SK-N-SH treated with all-trans-retinoic acid at 6 μM for 48 hours (cell line): ENCODE data around the gene ARHGAP22.

Experiments used
- ATAC-seq: fragments of 200-7000 bp; cut with Tn5 transposase; 3 replicates; pipeline ENCODE4 v1.9.1; 2020; ENCODE audit warnings: mild to moderate bottlenecking, moderate library complexity
- ARNTL ChIP-seq: fragments of 450-650 bp; formaldehyde crosslinking; IDR thresholded peaks from 2 replicates; pipeline ENCODE4 v1.5.0; 2020; ENCODE audit warnings: low read depth, mild to moderate bottlenecking, moderate library complexity, borderline replicate concordance
- BACH2 ChIP-seq: fragments of 250-450 bp; sonication (Bioruptor Pico); IDR thresholded peaks from 2 replicates; pipeline ENCODE4 v1.9.0; 2021; ENCODE audit warnings: mild to moderate bottlenecking, borderline replicate concordance
- ESRRG ChIP-seq: fragments of 250-450 bp; sonication (Bioruptor Pico); IDR thresholded peaks from 2 replicates; pipeline ENCODE4 v1.6.1; 2021; ENCODE audit warnings: mild to moderate bottlenecking
- GLIS3 ChIP-seq: fragments of 250-450 bp; sonication (Bioruptor Pico); IDR thresholded peaks from 2 replicates; pipeline ENCODE4 v1.5.0; 2020; ENCODE audit warnings: mild to moderate bottlenecking, moderate library complexity
- ISL1 ChIP-seq: fragments of 250-450 bp; sonication (Bioruptor Pico); IDR thresholded peaks from 2 replicates; pipeline ENCODE4 v2.1.2; 2022; ENCODE audit warnings: mild to moderate bottlenecking, moderate library complexity
- OSR1 ChIP-seq: fragments of 250-450 bp; sonication (Bioruptor Pico); IDR thresholded peaks from 2 replicates; pipeline ENCODE4 v1.8.0; 2022; ENCODE audit warnings: moderate library complexity, mild to moderate bottlenecking, inconsistent platforms
- PPARA ChIP-seq: fragments of 250-450 bp; sonication (Bioruptor Pico); IDR thresholded peaks from 2 replicates; pipeline ENCODE4 v1.5.0; 2020; ENCODE audit warnings: mild to moderate bottlenecking, borderline replicate concordance
- RARB ChIP-seq: fragments of 250-450 bp; sonication (Bioruptor Pico); IDR thresholded peaks from 2 replicates; pipeline ENCODE4 v1.8.0; 2021; ENCODE audit warnings: mild to moderate bottlenecking, moderate library complexity
- SNAI2 ChIP-seq: fragments of 250-450 bp; sonication (Bioruptor Pico); IDR thresholded peaks from 2 replicates; pipeline ENCODE4 v1.5.0; 2020; ENCODE audit warnings: mild to moderate bottlenecking, moderate library complexity
- TCF4 ChIP-seq: fragments of 250-450 bp; sonication (Bioruptor Pico); IDR thresholded peaks from 2 replicates; pipeline ENCODE4 v1.8.0; 2021; ENCODE audit warnings: mild to moderate bottlenecking, moderate library complexity, borderline replicate concordance
- TOX ChIP-seq: fragments of 250-450 bp; sonication (Bioruptor Pico); IDR thresholded peaks from 2 replicates; pipeline ENCODE4 v1.8.0; 2021; ENCODE audit warnings: mild to moderate bottlenecking, moderate library complexity, borderline replicate concordance
- ZC3H10 ChIP-seq: fragments of 250-450 bp; sonication (Bioruptor Pico); IDR thresholded peaks from 2 replicates; pipeline ENCODE4 v1.5.1; 2021; ENCODE audit warnings: mild to moderate bottlenecking, moderate library complexity
- ZFP3 ChIP-seq: fragments of 250-450 bp; sonication (Bioruptor Pico); IDR thresholded peaks from 2 replicates; pipeline ENCODE4 v1.5.0; 2020; ENCODE audit warnings: mild to moderate bottlenecking, moderate library complexity
- ZFP30 ChIP-seq: fragments of 450-650 bp; formaldehyde crosslinking; IDR thresholded peaks from 2 replicates; pipeline ENCODE4 v1.5.0; 2022; ENCODE audit warnings: mild to moderate bottlenecking, moderate library complexity
- ZNF565 ChIP-seq: fragments of 450-650 bp; formaldehyde crosslinking; conservative IDR thresholded peaks from 2 replicates; pipeline ENCODE4 v1.5.0; 2020; ENCODE audit warnings: low read depth, mild to moderate bottlenecking, moderate library complexity
- ZNF8 ChIP-seq: fragments of 450-650 bp; formaldehyde crosslinking; IDR thresholded peaks from 2 replicates; pipeline ENCODE4 v1.5.0; 2020; ENCODE audit warnings: mild to moderate bottlenecking, moderate library complexity
- TF ChIP-seq, protein P1 (sequence below): fragments of 250-450 bp; sonication (Bioruptor Pico); IDR thresholded peaks from 2 replicates; pipeline ENCODE4 v1.5.1; 2021; ENCODE audit warnings: mild to moderate bottlenecking, moderate library complexity
- TF ChIP-seq, protein P2 (sequence below): fragments of 250-450 bp; sonication (Bioruptor Pico); IDR thresholded peaks from 2 replicates; pipeline ENCODE4 v1.8.0; 2020; ENCODE audit warnings: mild to moderate bottlenecking, moderate library complexity, borderline replicate concordance
- TF ChIP-seq, protein P3 (sequence below): fragments of 250-450 bp; sonication (Bioruptor Pico); IDR thresholded peaks from 2 replicates; pipeline ENCODE4 v1.8.0; 2021; ENCODE audit warnings: low read depth, mild to moderate bottlenecking, moderate library complexity, borderline replicate concordance

ARHGAP22 gene

DNA sequence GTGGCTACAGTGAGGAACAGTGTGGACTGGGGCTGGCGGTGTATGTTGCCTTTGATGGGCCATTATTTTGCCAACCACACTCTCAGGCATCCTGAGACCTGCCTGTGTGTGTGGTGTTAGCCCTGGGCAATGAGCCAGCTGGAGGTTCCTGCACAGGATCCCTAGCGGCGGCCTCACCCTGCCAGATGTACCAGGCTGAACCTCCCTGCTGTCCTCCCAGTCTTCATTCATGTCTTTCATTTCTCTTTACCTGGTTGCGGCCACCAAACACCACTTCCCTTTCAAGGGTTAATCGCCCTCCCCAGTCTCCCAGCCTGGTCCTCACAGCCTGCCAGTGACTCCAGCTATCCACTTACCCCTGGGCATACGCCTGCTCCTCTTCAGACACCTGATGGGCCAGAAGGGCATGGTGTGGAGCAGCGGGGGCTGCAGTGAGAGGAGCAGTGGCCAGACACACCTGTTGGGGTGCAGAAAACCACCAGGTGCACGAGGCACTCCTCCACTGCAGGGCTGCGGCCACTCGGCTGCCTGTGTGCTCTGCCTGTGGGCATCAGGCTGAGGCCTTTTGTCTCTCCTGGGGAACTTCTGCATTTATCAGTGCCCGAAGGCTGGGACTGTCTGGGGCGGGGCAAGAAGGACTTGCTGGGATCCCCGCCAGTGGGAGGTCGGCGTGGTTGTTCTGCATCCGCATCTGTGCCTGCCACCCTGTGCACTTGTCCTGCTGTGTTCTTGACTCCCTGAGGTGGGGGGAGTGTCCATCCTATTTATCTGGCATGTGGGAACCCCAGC is 111.6 kb downstream of the ARHGAP22 start (continued):
- TF ChIP-seq ZNF565 (CRISPR knock-in tag) = no peak

DNA sequence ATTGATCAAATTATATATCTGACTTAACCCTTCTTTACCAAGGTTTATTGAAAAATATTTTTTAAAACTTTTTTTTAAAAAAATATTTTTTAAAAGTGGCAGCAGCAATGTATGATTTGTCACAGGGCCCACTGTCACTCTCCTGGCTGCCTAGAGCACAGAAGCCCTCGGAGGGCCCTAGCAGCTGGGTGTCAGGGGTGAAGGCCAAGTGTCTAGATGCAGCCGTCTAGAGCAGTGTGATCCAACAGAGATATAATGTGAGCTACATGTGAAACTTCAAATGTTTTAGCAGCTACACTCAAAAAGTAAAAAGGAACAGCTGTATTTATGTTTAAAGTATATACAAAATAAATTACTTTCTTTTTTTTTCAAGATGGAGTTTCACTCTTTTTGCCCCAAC is 112.7 kb downstream of the ARHGAP22 start:
- no peak for ATAC-seq
- TF ChIP-seq TOX (CRISPR knock-in tag) (no peak), SNAI2 (no peak), RARB (no peak), ISL1 (no peak), GLIS3 (CRISPR knock-in tag) (no peak), ZFP30 (no peak), PPARA (CRISPR knock-in tag) (no peak), ARNTL (CRISPR knock-in tag) (no peak), ZNF565 (CRISPR knock-in tag) (no peak), OSR1 (CRISPR knock-in tag) (no peak), ZFP3 (no peak)
- TF ChIP-seq, protein P1, sequence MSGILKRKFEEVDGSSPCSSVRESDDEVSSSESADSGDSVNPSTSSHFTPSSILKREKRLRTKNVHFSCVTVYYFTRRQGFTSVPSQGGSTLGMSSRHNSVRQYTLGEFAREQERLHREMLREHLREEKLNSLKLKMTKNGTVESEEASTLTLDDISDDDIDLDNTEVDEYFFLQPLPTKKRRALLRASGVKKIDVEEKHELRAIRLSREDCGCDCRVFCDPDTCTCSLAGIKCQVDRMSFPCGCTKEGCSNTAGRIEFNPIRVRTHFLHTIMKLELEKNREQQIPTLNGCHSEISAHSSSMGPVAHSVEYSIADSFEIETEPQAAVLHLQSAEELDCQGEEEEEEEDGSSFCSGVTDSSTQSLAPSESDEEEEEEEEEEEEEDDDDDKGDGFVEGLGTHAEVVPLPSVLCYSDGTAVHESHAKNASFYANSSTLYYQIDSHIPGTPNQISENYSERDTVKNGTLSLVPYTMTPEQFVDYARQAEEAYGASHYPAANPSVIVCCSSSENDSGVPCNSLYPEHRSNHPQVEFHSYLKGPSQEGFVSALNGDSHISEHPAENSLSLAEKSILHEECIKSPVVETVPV (CRISPR knock-in tag) = no peak

DNA sequence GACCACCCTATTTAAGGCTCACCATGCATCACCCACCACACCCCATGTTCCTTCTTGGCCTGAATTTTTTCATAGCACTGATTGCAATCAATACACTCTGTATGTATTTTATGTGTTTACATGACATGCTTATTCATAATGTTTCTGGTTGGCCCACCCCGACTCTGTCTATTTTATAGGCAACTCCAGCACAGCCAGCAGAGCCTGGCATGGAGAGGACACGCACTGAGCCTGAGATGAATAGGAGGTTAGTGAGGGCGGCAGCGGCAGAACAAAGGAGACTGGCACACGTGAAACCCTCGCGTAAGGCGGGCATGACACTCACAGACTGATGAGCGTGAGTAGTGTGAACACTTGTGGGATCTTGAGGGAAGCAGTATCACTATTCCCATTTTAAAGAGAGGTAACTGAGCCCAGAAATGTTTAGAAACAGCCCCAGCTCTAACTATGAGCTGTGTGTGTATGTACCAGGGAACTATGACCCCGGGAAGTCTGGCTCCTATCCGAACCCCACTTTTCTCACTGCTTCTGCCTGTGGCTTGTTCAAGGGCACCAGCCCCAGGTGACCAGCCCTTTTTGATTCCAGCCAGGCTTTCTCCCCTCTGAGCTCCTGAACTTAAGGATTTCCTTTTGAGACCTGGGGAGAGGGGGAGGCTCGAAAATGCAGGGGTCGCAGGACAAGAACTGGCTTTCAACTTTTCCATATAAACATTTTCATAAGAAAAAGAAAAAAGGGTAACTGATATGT is 113.3 kb downstream of the ARHGAP22 start:
- no peak for TF ChIP-seq ZNF565 (CRISPR knock-in tag)
- no peak for TF ChIP-seq OSR1 (CRISPR knock-in tag)
- TF ChIP-seq TOX (CRISPR knock-in tag) = no peak
- TF ChIP-seq RARB = no peak
- no peak for TF ChIP-seq ZFP30
- TF ChIP-seq ESRRG (CRISPR knock-in tag) = no peak
- TF ChIP-seq SNAI2 = no peak
- TF ChIP-seq ZC3H10 (CRISPR knock-in tag) = no peak
- TF ChIP-seq, protein P2, sequence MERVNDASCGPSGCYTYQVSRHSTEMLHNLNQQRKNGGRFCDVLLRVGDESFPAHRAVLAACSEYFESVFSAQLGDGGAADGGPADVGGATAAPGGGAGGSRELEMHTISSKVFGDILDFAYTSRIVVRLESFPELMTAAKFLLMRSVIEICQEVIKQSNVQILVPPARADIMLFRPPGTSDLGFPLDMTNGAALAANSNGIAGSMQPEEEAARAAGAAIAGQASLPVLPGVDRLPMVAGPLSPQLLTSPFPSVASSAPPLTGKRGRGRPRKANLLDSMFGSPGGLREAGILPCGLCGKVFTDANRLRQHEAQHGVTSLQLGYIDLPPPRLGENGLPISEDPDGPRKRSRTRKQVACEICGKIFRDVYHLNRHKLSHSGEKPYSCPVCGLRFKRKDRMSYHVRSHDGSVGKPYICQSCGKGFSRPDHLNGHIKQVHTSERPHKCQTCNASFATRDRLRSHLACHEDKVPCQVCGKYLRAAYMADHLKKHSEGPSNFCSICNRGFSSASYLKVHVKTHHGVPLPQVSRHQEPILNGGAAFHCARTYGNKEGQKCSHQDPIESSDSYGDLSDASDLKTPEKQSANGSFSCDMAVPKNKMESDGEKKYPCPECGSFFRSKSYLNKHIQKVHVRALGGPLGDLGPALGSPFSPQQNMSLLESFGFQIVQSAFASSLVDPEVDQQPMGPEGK (CRISPR knock-in tag) = no peak
- TF ChIP-seq, protein P1 (CRISPR knock-in tag) = no peak
- no peak for TF ChIP-seq TCF4 (CRISPR knock-in tag)
- TF ChIP-seq BACH2 = no peak
- no peak for TF ChIP-seq GLIS3 (CRISPR knock-in tag)
- TF ChIP-seq PPARA (CRISPR knock-in tag) = no peak
- ATAC-seq = no peak

DNA sequence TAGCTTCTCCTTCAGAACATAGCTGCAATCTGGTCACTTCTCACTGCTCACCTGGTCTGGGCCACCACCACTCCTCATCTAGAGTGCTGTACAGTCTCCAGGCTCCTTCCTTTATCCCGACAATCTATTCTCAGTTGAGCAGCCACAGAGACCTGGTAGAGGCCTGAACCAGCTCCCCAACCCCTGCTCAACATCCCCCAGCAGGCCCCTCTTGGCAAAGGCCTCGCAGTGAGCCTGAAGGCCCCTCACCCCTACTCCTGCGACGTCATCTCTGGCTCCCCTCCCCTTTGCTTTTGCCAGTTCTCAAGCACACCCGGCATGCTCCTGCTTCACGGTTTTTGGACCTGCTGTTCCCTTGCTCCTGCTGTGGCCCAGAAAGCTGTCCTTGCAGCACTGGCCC is 113.9 kb downstream of the ARHGAP22 start:
- no peak for ATAC-seq
- TF ChIP-seq ISL1 (no peak), ZNF8 (CRISPR knock-in tag) (no peak), ESRRG (CRISPR knock-in tag) (no peak), BACH2 (no peak), ZC3H10 (CRISPR knock-in tag) (no peak), TCF4 (CRISPR knock-in tag) (no peak)
- TF ChIP-seq, protein P1 (CRISPR knock-in tag) = no peak
- TF ChIP-seq, protein P3, sequence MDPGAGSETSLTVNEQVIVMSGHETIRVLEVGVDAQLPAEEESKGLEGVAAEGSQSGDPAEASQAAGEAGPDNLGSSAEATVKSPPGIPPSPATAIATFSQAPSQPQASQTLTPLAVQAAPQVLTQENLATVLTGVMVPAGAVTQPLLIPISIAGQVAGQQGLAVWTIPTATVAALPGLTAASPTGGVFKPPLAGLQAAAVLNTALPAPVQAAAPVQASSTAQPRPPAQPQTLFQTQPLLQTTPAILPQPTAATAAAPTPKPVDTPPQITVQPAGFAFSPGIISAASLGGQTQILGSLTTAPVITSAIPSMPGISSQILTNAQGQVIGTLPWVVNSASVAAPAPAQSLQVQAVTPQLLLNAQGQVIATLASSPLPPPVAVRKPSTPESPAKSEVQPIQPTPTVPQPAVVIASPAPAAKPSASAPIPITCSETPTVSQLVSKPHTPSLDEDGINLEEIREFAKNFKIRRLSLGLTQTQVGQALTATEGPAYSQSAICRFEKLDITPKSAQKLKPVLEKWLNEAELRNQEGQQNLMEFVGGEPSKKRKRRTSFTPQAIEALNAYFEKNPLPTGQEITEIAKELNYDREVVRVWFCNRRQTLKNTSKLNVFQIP (CRISPR knock-in tag) = no peak
